Liver (tissue), 3 donors: ENCODE data around the gene AGPAT4.

Source experiments
- EGR1 ChIP-seq, 2 donors: IDR thresholded peaks; 2 replicates each; pipeline ENCODE4 v1.6.1; 2016 to 2018; ENCODE audit warnings: antibody characterized with exemption in 2 of 2, low read depth in 2 of 2
- HNF4A ChIP-seq, 2 donors: conservative IDR thresholded peaks; 2 replicates each; pipeline ENCODE4 v1.6.1; 2016; ENCODE audit warnings: antibody characterized with exemption in 2 of 2, mild to moderate bottlenecking in 2 of 2
- JUND ChIP-seq, 2 donors: IDR thresholded peaks; 2 replicates each; pipeline ENCODE4 v1.6.1; 2016; ENCODE audit warnings: antibody characterized with exemption in 2 of 2
- RXRA ChIP-seq, 2 donors: IDR thresholded peaks; 2 replicates each; pipeline ENCODE4 v1.6.1; 2017 to 2018; ENCODE audit warnings: antibody characterized with exemption in 2 of 2, mild to moderate bottlenecking in 1 of 2
- SP1 ChIP-seq: IDR thresholded peaks from 2 replicates; pipeline ENCODE4 v1.6.1; 2018; ENCODE audit warnings: antibody characterized with exemption, mild to moderate bottlenecking
- TAF1 ChIP-seq: conservative IDR thresholded peaks from 2 replicates; pipeline ENCODE4 v1.6.1; 2016; ENCODE audit warnings: antibody characterized with exemption, mild to moderate bottlenecking
- YY1 ChIP-seq: IDR thresholded peaks from 2 replicates; pipeline ENCODE4 v1.6.1; 2016; ENCODE audit warnings: antibody characterized with exemption, mild to moderate bottlenecking
- TF ChIP-seq, protein P1 (sequence below): fragments of 150-350 bp; IDR thresholded peaks from 2 replicates; pipeline ENCODE4 v1.5.1; 2017; ENCODE audit warnings: improper control_type of control experiment, low read depth, low read length; ENCODE audit not compliant: missing input control
- TF ChIP-seq, protein P2 (sequence below): IDR thresholded peaks from 2 replicates; pipeline ENCODE4 v1.6.1; 2016; ENCODE audit warnings: antibody characterized with exemption
- donor health status: healthy.
- donor health status: healthy.

GRCh38 chr6:161094955-161095354, 178.9 kb downstream of the AGPAT4 start:
- TF ChIP-seq, protein P1, sequence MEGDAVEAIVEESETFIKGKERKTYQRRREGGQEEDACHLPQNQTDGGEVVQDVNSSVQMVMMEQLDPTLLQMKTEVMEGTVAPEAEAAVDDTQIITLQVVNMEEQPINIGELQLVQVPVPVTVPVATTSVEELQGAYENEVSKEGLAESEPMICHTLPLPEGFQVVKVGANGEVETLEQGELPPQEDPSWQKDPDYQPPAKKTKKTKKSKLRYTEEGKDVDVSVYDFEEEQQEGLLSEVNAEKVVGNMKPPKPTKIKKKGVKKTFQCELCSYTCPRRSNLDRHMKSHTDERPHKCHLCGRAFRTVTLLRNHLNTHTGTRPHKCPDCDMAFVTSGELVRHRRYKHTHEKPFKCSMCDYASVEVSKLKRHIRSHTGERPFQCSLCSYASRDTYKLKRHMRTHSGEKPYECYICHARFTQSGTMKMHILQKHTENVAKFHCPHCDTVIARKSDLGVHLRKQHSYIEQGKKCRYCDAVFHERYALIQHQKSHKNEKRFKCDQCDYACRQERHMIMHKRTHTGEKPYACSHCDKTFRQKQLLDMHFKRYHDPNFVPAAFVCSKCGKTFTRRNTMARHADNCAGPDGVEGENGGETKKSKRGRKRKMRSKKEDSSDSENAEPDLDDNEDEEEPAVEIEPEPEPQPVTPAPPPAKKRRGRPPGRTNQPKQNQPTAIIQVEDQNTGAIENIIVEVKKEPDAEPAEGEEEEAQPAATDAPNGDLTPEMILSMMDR: no peak
- no peak for TF ChIP-seq TAF1
- TF ChIP-seq EGR1 (IDR thresholded peaks at IDR 0.05; ENCODE audit: low read depth in 2 of 2): no peak
- TF ChIP-seq, protein P2, sequence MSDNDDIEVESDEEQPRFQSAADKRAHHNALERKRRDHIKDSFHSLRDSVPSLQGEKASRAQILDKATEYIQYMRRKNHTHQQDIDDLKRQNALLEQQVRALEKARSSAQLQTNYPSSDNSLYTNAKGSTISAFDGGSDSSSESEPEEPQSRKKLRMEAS: no peak
- TF ChIP-seq YY1: no peak
- TF ChIP-seq JUND (IDR thresholded peaks at IDR 0.05): no peak
- TF ChIP-seq HNF4A (conservative IDR thresholded peaks at IDR 0.05): no peak
- no peak for TF ChIP-seq SP1
- TF ChIP-seq RXRA (IDR thresholded peaks at IDR 0.05): no peak
